HG02588 (cell line): ENCODE results near the gene DNM1L.

Experiments used
- ATAC-seq: cut with Tn5 transposase; IDR thresholded peaks from one replicate; pipeline ENCODE4 v1.9.1; 2021; ENCODE audit warnings: mild to moderate bottlenecking, moderate library complexity; ENCODE audit not compliant: unreplicated experiment

Gene DNM1L

GRCh38 chr12:32755654-32756475 is 76.8 kb downstream of the DNM1L start, which contains the start of gene YARS2:
Gene YARS2, minus strand, starts transcription at chr12:32755897. Its CDS starts 23 bp downstream, at chr12:32755874.
- peak; percentile 88 for ATAC-seq

GRCh38 chr12:32756476-32757066 is 77.5 kb downstream of the DNM1L start:
- ATAC-seq: no peak

DNA sequence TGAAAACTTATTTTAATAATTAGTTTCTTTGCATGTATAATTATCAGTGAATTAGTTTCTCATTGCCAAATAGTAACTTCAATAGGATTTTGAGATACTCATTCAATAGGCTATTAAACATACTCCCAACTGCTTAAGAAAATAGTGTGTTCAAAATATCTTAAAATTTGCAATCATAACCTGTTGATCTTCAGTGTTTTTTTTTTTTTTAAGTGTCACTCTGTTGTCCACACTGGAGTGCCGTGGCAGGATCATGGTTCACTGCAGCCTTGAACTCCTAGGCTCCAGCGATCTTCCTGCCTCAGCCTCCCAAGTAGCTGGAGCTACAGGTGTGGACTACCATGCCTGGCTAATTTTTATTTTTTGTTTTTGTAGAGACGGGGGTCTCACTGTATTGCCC is 78.1 kb downstream of the DNM1L start:
- no peak for ATAC-seq

DNA sequence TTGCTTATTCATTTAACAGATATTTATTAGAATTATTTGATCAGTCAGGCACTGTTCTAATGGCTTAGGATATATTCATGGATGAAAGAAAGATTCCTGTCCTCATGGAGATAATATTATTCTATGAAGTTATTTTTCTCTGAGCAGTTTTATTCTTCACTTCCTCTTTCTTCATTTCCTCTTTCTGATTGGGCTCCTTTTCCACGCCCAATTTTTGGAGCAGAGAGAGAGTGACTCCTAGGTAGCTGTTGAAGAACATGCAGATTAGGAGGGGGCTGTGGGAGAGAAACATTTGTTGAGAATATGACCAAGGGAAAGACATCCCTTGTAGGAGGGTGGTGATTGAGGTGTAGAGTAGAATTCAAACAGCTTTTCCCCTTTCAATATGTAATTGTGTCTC is 82.6 kb downstream of the DNM1L start:
- no peak for ATAC-seq

GRCh38 chr12:32765906-32766305 is 86.8 kb downstream of the DNM1L start:
- ATAC-seq: no peak

DNA sequence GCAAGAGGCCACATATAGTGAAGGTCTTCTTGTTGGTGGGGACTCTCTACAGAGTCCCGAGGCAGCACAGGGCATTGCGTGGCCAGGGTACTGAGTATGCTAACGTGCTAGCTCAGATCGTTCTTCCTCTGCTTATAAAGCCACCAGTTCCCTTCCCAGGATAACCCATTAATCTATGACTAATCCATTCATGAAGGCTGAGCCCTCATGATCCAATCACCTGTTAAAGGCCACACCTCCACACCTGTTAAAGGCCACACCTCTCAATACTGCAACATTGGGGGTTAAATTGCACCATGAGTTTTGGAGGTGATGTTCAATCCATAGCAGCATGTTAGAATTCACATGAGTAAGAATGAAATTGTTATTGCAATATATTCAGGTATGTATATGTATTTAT is 89.4 kb downstream of the DNM1L start:
- no peak for ATAC-seq

- ATAC-seq: no peak
These were observed 91.0 kb downstream of the DNM1L start for GRCh38 chr12:32770141-32770540.

DNA sequence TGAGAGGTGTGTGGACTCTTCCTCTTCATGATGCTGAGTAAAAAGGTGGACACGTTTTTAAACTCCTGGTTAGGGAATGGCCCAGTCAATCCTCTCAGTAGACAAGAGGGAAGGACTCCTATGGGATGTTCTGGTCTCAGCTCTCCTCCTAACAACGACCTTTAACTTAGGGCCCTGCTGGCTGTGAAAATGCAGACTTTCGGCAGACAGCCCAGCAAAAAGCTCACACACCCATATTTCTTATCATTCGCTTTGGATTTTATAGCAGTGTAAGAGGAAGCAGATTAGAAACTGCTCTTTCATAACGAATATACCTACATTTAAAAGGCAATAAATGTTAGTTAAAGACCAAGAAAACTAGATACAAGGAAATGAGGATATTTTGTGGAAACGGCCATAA is 94.6 kb downstream of the DNM1L start:
- no peak for ATAC-seq

DNA sequence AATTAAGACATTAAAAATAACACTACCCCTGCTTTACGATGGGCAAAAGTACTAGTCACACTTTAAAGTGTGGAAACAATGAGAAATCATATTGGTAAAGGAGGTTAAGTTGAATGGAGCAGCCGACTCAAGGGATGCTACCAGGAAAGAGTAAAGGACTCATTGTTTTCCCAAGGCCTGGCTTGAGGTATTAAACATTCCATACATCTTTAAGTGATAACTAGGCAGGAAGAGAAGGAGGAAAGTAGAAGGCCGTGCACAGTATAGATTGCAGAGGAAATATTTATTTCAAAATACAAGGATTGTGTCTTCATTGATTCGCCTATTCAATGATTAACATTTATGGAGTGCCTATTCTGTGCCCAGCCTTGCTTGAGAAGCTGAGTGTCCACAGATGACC is 97.2 kb downstream of the DNM1L start:
- ATAC-seq: no peak

DNA sequence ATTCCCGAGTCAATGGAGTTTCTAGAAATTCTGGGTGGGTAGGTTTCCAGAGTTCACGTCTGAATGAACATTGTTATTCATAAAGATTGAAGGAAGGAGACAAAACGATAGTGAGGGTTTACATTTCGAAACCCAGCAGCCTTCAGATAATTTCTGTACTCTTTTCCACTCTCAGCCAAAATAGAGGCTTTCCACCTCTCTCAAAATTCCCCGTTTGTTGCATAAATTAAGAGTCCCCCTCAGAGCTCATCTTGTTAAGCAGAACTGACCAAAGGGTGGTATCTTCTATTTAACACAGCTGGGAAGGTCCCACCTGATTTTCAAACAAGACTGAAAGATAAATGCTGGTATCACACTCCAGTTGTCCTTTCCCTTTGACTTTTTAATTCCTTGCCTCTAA is 98.1 kb downstream of the DNM1L start:
- peak; percentile 75 for ATAC-seq

GRCh38 chr12:32777691-32778175 is 98.6 kb downstream of the DNM1L start:
- no peak for ATAC-seq

GRCh38 chr12:32780071-32780470 is 101.0 kb downstream of the DNM1L start:
- no peak for ATAC-seq

DNA sequence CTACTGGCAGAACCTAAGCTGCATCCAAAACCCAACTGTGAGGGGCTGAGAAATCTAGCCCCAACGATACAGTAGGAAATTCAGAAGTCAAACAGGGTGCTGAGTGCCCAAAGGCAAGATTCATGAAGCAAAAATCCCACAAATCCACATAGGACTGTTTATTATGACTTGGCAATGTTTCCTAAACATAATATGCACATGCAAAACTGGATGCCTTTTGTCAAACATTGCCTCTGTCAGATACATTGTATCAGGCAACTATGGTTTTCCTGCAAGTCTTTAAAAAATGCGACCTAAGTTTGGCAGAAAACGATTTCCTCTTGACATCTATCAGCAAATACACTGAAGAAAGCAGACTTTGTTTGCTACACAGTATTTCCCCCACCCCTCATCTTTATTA is 103.9 kb downstream of the DNM1L start:
- ATAC-seq: no peak

DNA sequence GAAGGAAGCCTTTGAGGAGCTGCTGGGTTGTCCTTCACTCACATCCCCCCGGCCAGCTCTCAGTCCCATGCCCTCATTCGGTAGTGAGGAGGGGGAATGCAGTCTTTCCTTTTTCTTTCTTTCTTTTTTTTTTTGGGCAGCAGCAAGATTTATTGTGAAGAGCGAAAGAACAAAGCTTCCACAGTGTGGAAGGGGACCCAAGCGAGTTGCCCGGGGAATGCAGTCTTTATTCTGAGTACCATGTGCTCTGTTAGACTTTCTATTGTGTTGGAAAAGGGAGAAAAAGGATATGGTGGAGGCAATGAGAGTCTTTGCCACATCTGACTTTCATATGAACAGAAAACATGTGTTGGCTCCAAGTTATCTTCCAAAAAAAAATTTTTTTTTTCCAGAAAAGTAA is 106.5 kb downstream of the DNM1L start:
- no peak for ATAC-seq

- ATAC-seq: no peak
These were observed 109.3 kb downstream of the DNM1L start for GRCh38 chr12:32788405-32788804.

GRCh38 chr12:32789446-32789845 is 110.3 kb downstream of the DNM1L start:
- no peak for ATAC-seq

DNA sequence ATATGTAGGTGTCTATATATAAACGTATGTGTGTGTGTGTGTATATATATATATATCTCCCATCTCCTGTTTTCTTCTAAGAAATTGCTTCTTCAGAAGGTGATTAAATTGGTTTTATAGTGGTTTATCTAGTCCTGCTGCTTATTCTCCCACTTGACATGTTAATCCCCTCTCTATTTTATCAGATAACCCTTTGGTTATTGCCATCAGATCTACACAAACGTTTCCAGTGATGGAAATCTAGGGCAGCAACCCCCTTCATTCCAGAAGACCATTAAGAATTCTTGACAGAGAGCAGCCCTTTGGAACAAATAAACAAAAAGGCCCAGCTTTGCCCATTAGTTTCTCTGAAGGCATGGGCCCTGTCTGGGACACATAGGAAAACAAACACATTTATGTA is 110.8 kb downstream of the DNM1L start:
- no peak for ATAC-seq

DNA sequence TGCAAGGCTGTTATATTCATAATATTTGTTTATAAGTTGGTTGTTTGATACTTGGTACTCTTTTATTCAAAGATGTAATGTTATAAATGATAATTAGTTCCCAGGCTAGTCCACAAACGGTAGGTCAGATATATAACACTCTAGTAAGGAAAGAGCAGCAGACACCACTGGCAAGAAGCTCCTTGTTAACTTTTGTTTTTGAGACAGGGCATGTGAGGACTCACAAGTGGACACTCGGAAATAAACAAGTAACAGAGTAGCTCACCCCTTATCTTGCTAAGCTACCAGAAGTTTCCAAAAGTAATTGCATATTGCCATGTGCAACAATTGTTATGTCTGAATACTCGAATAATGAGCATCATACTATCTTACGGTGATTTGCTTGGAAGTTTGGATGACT is 115.2 kb downstream of the DNM1L start:
- no peak for ATAC-seq
